Measurements from ENCODE around the gene RAB8B. TPM values are rescaled to one million over a fixed set of nuclear protein-coding genes. Genes with fewer than 3 reads are reported as not detected.
A peak's percentile ranks its signal among the peaks of the same experiment; 100 is the strongest.
"Not testable (repeated sequence)": the region's sequence is repeated elsewhere in the genome, so short reads cannot be mapped to it uniquely, and the experiment has no call there.

Gene RAB8B
- total RNA-seq, 1 experiment from 2014 or later: 17.6 TPM

- DNase-seq (ENCODE audit: low read depth, low spot score) (no peak), ATAC-seq (no peak)
- no peak overlapping the region for H3K4me3 ChIP-seq (ENCODE audit: low read depth in 2 of 2, low read length in 2 of 2)
- no peak overlapping the region for H3K27ac ChIP-seq (ENCODE audit: low read length)
- no peaks in the 10 kb centered on the region for H3K4me1 ChIP-seq (ENCODE audit: control insufficient read depth, insufficient read depth, low read length)
- H3K27me3 ChIP-seq (ENCODE audit: control insufficient read depth, insufficient read depth, low read length): no peaks in the 10 kb centered on the region
- POLR2A ChIA-PET: no interaction called here
- TF ChIP-seq CTCF (IDR thresholded peaks at IDR 0.05) (no peak), SIN3A (IDR thresholded peaks at IDR 0.05; ENCODE audit: borderline replicate concordance, insufficient read depth, low read depth, low read length) (no peak), POLR2AphosphoS5 (IDR thresholded peaks at IDR 0.05; ENCODE audit: low read depth, low read length) (no peak), REST (IDR thresholded peaks at IDR 0.05; ENCODE audit: insufficient read depth in 1 of 2, low read depth in 2 of 2, low read length in 1 of 2) (no peak), TCF7L2 (IDR thresholded peaks at IDR 0.05; ENCODE audit: low read depth, low read length) (no peak)
- H3K36me3 ChIP-seq (ENCODE audit: control insufficient read depth, insufficient read depth, low read length): no peaks in the 10 kb centered on the region
- BruUV-seq (replicated peaks): no TSS peak
- intact Hi-C loops (cut with micrococcal nuclease; ENCODE audit: unreplicated experiment): no loop called here
- H3K9me3 ChIP-seq (ENCODE audit: control insufficient read depth, insufficient read depth, low read depth, low read length): no peaks in the 10 kb centered on the region
- CTCF ChIA-PET: no interaction called here
- in situ Hi-C loops (cut with HindIII; ENCODE audit: low pct_unique_long_range_greater_than_20kb, low sequenced_read_pairs): no loop called here
Measured at GRCh38 chr15:63206079-63206478, 16.7 kb downstream of the RAB8B start.

GRCh38 chr15:63208824-63209223, 19.4 kb downstream of the RAB8B start:
- POLR2A ChIA-PET; intact Hi-C loops (cut with micrococcal nuclease; ENCODE audit: unreplicated experiment); ATAC-seq; H3K4me1 ChIP-seq (ENCODE audit: control insufficient read depth, insufficient read depth, low read length); CTCF ChIA-PET; in situ Hi-C loops (cut with HindIII; ENCODE audit: low pct_unique_long_range_greater_than_20kb, low sequenced_read_pairs); H3K9me3 ChIP-seq (ENCODE audit: control insufficient read depth, insufficient read depth, low read depth, low read length); H3K27me3 ChIP-seq (ENCODE audit: control insufficient read depth, insufficient read depth, low read length); H3K27ac ChIP-seq (ENCODE audit: low read length); H3K36me3 ChIP-seq (ENCODE audit: control insufficient read depth, insufficient read depth, low read length); H3K4me3 ChIP-seq (ENCODE audit: low read depth in 2 of 2, low read length in 2 of 2); BruUV-seq (replicated peaks); DNase-seq (ENCODE audit: low read depth, low spot score): not testable (repeated sequence)

- in situ Hi-C loops (cut with HindIII; ENCODE audit: low pct_unique_long_range_greater_than_20kb, low sequenced_read_pairs): no loop called here
- ATAC-seq (0 out of 2 replicates have a peak, but pooled peaks have one; percentile 26), DNase-seq (ENCODE audit: low read depth, low spot score) (no peak)
- Histone ChIP-seq H3K4me3 (ENCODE audit: low read depth in 2 of 2, low read length in 2 of 2) (no peak overlapping the region), H3K4me1 (ENCODE audit: control insufficient read depth, insufficient read depth, low read length) (no peaks in the 10 kb centered on the region), H3K27me3 (ENCODE audit: control insufficient read depth, insufficient read depth, low read length) (no peaks in the 10 kb centered on the region), H3K27ac (ENCODE audit: low read length) (no peak overlapping the region), H3K36me3 (ENCODE audit: control insufficient read depth, insufficient read depth, low read length) (no peaks in the 10 kb centered on the region), H3K9me3 (ENCODE audit: control insufficient read depth, insufficient read depth, low read depth, low read length) (no peaks in the 10 kb centered on the region)
- no TSS peak for BruUV-seq (replicated peaks)
- intact Hi-C loops (cut with micrococcal nuclease; ENCODE audit: unreplicated experiment): no loop called here
- POLR2A ChIA-PET: no interaction called here
- CTCF ChIA-PET: no interaction called here
- TF ChIP-seq SIN3A (IDR thresholded peaks at IDR 0.05; ENCODE audit: borderline replicate concordance, insufficient read depth, low read depth, low read length): no peak
- TF ChIP-seq CTCF (IDR thresholded peaks at IDR 0.05): no peak
- TF ChIP-seq POLR2AphosphoS5 (IDR thresholded peaks at IDR 0.05; ENCODE audit: low read depth, low read length): no peak
- TF ChIP-seq TCF7L2 (IDR thresholded peaks at IDR 0.05; ENCODE audit: low read depth, low read length): peak; percentile 90
Measured at GRCh38 chr15:63210151-63211091, 21.0 kb downstream of the RAB8B start.
